ENCODE results near the gene DPY30. TPM values are rescaled to one million over a fixed set of nuclear protein-coding genes. Genes with fewer than 3 reads are reported as not detected.

DPY30 gene
- total and polyA plus RNA-seq, 2 experiments from 2014 or later: 156 to 518 TPM

DNA sequence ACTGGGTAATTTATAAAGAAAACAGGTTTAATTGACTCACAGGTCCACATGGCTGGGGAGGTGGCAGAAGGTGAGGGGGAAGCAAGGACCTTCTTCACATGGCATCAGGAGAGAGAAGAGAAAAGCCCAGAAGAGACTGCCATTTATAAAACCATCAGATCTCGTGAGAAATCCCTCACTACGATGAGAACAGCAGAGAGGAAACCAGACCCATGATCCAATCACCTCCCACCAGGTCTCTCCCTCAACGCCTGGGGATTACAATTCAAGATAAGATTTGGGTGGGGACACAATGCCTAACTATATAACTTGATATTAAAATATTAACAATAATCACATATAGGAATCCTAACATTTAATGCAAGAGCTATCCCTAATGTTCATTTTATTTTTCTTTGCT, 60.6 kb downstream of the DPY30 start (continued):
- TF ChIP-seq, protein P1, sequence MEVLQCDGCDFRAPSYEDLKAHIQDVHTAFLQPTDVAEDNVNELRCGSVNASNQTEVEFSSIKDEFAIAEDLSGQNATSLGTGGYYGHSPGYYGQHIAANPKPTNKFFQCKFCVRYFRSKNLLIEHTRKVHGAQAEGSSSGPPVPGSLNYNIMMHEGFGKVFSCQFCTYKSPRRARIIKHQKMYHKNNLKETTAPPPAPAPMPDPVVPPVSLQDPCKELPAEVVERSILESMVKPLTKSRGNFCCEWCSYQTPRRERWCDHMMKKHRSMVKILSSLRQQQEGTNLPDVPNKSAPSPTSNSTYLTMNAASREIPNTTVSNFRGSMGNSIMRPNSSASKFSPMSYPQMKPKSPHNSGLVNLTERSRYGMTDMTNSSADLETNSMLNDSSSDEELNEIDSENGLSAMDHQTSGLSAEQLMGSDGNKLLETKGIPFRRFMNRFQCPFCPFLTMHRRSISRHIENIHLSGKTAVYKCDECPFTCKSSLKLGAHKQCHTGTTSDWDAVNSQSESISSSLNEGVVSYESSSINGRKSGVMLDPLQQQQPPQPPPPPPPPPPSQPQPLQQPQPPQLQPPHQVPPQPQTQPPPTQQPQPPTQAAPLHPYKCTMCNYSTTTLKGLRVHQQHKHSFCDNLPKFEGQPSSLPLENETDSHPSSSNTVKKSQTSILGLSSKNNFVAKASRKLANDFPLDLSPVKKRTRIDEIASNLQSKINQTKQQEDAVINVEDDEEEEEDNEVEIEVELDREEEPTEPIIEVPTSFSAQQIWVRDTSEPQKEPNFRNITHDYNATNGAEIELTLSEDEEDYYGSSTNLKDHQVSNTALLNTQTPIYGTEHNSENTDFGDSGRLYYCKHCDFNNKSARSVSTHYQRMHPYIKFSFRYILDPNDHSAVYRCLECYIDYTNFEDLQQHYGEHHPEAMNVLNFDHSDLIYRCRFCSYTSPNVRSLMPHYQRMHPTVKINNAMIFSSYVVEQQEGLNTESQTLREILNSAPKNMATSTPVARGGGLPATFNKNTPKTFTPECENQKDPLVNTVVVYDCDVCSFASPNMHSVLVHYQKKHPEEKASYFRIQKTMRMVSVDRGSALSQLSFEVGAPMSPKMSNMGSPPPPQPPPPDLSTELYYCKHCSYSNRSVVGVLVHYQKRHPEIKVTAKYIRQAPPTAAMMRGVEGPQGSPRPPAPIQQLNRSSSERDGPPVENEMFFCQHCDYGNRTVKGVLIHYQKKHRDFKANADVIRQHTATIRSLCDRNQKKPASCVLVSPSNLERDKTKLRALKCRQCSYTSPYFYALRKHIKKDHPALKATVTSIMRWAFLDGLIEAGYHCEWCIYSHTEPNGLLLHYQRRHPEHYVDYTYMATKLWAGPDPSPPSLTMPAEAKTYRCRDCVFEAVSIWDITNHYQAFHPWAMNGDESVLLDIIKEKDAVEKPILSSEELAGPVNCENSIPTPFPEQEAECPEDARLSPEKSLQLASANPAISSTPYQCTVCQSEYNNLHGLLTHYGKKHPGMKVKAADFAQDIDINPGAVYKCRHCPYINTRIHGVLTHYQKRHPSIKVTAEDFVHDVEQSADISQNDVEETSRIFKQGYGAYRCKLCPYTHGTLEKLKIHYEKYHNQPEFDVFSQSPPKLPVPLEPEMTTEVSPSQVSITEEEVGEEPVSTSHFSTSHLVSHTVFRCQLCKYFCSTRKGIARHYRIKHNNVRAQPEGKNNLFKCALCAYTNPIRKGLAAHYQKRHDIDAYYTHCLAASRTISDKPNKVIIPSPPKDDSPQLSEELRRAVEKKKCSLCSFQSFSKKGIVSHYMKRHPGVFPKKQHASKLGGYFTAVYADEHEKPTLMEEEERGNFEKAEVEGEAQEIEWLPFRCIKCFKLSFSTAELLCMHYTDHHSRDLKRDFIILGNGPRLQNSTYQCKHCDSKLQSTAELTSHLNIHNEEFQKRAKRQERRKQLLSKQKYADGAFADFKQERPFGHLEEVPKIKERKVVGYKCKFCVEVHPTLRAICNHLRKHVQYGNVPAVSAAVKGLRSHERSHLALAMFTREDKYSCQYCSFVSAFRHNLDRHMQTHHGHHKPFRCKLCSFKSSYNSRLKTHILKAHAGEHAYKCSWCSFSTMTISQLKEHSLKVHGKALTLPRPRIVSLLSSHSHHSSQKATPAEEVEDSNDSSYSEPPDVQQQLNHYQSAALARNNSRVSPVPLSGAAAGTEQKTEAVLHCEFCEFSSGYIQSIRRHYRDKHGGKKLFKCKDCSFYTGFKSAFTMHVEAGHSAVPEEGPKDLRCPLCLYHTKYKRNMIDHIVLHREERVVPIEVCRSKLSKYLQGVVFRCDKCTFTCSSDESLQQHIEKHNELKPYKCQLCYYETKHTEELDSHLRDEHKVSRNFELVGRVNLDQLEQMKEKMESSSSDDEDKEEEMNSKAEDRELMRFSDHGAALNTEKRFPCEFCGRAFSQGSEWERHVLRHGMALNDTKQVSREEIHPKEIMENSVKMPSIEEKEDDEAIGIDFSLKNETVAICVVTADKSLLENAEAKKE (CRISPR knock-in tag; IDR thresholded peaks at IDR 0.05): no peak
- TF ChIP-seq ZNF331 (CRISPR knock-in tag; IDR thresholded peaks at IDR 0.05; ENCODE audit: low read depth) (no peak), CTCF (conservative IDR thresholded peaks at IDR 0.05; ENCODE audit: low read depth in 2 of 2) (no peak), EZH2 (IDR thresholded peaks at IDR 0.05; ENCODE audit: low read depth, unreplicated experiment) (no peak), CREB1 (CRISPR knock-in tag; IDR thresholded peaks at IDR 0.05; ENCODE audit: low read depth) (no peak)
- TF ChIP-seq, protein P2, sequence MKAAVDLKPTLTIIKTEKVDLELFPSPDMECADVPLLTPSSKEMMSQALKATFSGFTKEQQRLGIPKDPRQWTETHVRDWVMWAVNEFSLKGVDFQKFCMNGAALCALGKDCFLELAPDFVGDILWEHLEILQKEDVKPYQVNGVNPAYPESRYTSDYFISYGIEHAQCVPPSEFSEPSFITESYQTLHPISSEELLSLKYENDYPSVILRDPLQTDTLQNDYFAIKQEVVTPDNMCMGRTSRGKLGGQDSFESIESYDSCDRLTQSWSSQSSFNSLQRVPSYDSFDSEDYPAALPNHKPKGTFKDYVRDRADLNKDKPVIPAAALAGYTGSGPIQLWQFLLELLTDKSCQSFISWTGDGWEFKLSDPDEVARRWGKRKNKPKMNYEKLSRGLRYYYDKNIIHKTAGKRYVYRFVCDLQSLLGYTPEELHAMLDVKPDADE (IDR thresholded peaks at IDR 0.05): no peak

DNA sequence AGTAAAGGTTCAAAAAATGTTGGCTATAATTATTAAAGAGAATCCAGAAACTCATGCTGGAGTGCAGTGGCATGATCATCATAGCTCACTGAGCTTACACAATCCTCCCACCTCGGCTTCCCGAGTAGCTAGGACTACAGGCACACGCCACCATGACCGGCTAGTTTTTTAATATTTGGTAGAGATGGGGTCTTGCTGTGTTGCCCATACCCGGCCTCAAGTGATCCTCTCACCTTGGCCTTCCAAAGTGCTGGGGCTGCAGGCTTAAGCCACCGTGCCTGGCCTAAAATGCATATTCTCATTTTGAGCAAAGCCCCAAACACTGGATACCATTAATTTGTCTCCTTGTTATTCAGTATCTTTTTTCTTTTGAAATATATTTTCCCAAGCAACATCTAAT, 61.2 kb downstream of the DPY30 start:
- H3K4me1 ChIP-seq (ENCODE audit: insufficient read depth): peaks cover 12% of the 10 kb centered on the region
- H3K27me3 ChIP-seq (ENCODE audit: insufficient read depth): no peaks in the 10 kb centered on the region
- H3K4me2 ChIP-seq: no peak overlapping the region
- no peak for DNase-seq (ENCODE audit: low spot score)
- H3K36me3 ChIP-seq (ENCODE audit: insufficient read depth): no peaks in the 10 kb centered on the region
- no peak overlapping the region for H3K4me3 ChIP-seq
- H3K27ac Mint-ChIP-seq: no peak overlapping the region
- H3K36me3 Mint-ChIP-seq (ENCODE audit: low read depth): no peaks in the 10 kb centered on the region
- H2AFZ ChIP-seq: no peak overlapping the region
- no peaks in the 10 kb centered on the region for H3F3A ChIP-seq (replicated peaks; ENCODE audit: low read depth)
- H3K79me2 ChIP-seq (replicated peaks; ENCODE audit: insufficient read depth): peaks cover 99% of the 10 kb centered on the region
- H3K4me3 Mint-ChIP-seq: no peak overlapping the region
- no peak overlapping the region for H3K27ac ChIP-seq (ENCODE audit: low read depth)
- no peaks in the 10 kb centered on the region for H3K27me3 Mint-ChIP-seq (ENCODE audit: insufficient read depth, low read depth, poor library complexity)
- no peak for ATAC-seq
- H3K9me2 ChIP-seq (ENCODE audit: insufficient read depth): no peaks in the 10 kb centered on the region
- H3K9me3 Mint-ChIP-seq: no peaks in the 10 kb centered on the region
- H4K20me1 ChIP-seq (replicated peaks; ENCODE audit: insufficient read depth): peaks cover 43% of the 10 kb centered on the region; the same call in 1 of the 2 replicates
- H3K4me1 Mint-ChIP-seq: peaks cover 19% of the 10 kb centered on the region
- TF ChIP-seq EZH2phosphoT487 (IDR thresholded peaks at IDR 0.05; ENCODE audit: unreplicated experiment) (no peak), JUNB (IDR thresholded peaks at IDR 0.05; ENCODE audit: unreplicated experiment) (no peak)
